HCT116 (cell line): ENCODE measurements around the gene EFCAB5. TPM values are rescaled to one million over a fixed set of nuclear protein-coding genes. Genes with fewer than 3 reads are reported as not detected.

Experiments used
- ATAC-seq: fragments of 200-7000 bp; cut with Tn5 transposase; 2 replicates; pipeline ENCODE4 v1.9.1; 2020; ENCODE audit warnings: mild to moderate bottlenecking, moderate library complexity
- BruUV-seq: library from RNA; stranded (reverse); fragments of 400-500 nt; replicated peaks from 2 replicates; lab custom pipeline; 2021; lab: Mats Ljungman, UMichigan
- CTCF ChIA-PET: fragments of 300-600 bp; sonication (Branson Sonifier 250); formaldehyde crosslinking; loops from one replicate; lab custom pipeline; 2021; ENCODE audit warnings: antibody characterized with exemption; lab: Charles Lee
- POLR2A ChIA-PET: fragments of 300-600, 350-600 bp; sonication (Branson Sonifier 250); formaldehyde crosslinking; loops from one replicate; lab custom pipeline; 2021; ENCODE audit warnings: antibody characterized with exemption; lab: Charles Lee
- RAD21 ChIA-PET, 2 experiments: fragments of 300-600 bp; sonication (Branson Sonifier 250); formaldehyde crosslinking; loops; one replicate each; lab custom pipeline; 2023; ENCODE audit warnings: low total read pairs in 2 of 2; ENCODE audit not compliant: uncharacterized antibody in 2 of 2, unreplicated experiment in 2 of 2, low non-redundant PET in 1 of 2; lab: Charles Lee
- DNase-seq: peaks from one replicate; pipeline ENCODE4 v3.0.0-alpha.2; 2010; ENCODE audit warnings: low read depth, low spot score
- H2AFZ ChIP-seq: fragments of 200-600 bp; shearing (Covaris generic), sonication (generic); 2 replicates; pipeline ENCODE4 v1.6.1; 2017; ENCODE audit warnings: low read depth, mixed run types, mixed read lengths, antibody characterized with exemption, low read length; ENCODE audit not compliant: poor library complexity, severe bottlenecking
- H3K27ac ChIP-seq: 2 replicates; pipeline ENCODE4 v1.5.1; 2012; ENCODE audit warnings: low read depth, low read length
- H3K27me3 ChIP-seq: fragments of 200-600 bp; sonication (generic); 2 replicates; pipeline ENCODE4 v1.6.1; 2016; ENCODE audit warnings: mixed run types, low read length, mixed read lengths; ENCODE audit not compliant: insufficient read depth
- H3K36me3 ChIP-seq, 2 experiments: fragments of 200-500 bp in 1 of 2; fragments of 200-600 bp in 1 of 2; sonication (Bioruptor generic) in 1 of 2; sonication (generic) in 1 of 2; 2 replicates each; pipeline versions ENCODE4 v1.5.1 to v1.6.1; 2014 to 2016; ENCODE audit warnings: low read length in 2 of 2, inconsistent platforms in 1 of 2, mixed read lengths in 1 of 2, mixed run types in 1 of 2; ENCODE audit not compliant: insufficient read depth in 2 of 2, control insufficient read depth in 1 of 2
- H3K4me1 ChIP-seq, 2 experiments: fragments of 200-600 bp in 1 of 2; sonication (generic) in 1 of 2; 2 replicates each; pipeline versions ENCODE4 v1.5.1 to v1.6.1; 2012 to 2017; ENCODE audit warnings: low read length in 2 of 2, inconsistent platforms in 1 of 2, mild to moderate bottlenecking in 1 of 2, mixed read lengths in 1 of 2, mixed run types in 1 of 2, moderate library complexity in 1 of 2; ENCODE audit not compliant: insufficient read depth in 2 of 2, control insufficient read depth in 1 of 2
- H3K4me2 ChIP-seq: fragments of 200-600 bp; sonication (generic); 2 replicates; pipeline ENCODE4 v1.6.1; 2017; ENCODE audit warnings: mixed run types, low read length, mixed read lengths
- H3K4me3 ChIP-seq, 2 experiments: fragments of 200-600 bp in 1 of 2; sonication (generic) in 1 of 2; replicated peaks in 1 of 2; 2 replicates each; pipeline ENCODE4 v1.5.1; 2011 to 2016; ENCODE audit warnings: low read length in 2 of 2, control low read depth in 1 of 2, low read depth in 1 of 2, mild to moderate bottlenecking in 1 of 2, mixed read lengths in 1 of 2, mixed run types in 1 of 2
- H3K79me2 ChIP-seq: fragments of 200-600 bp; sonication (generic); 2 replicates; pipeline ENCODE4 v1.6.1; 2017; ENCODE audit warnings: mild to moderate bottlenecking, mixed run types, low read length, moderate library complexity, mixed read lengths; ENCODE audit not compliant: insufficient read depth
- H3K9ac ChIP-seq: fragments of 200-600 bp; sonication (generic); 2 replicates; pipeline ENCODE4 v1.6.1; 2016; ENCODE audit warnings: low read length, mixed read lengths
- H3K9me2 ChIP-seq: fragments of 200-600 bp; sonication (generic), shearing (Covaris generic); 2 replicates; pipeline ENCODE4 v1.6.1; 2017; ENCODE audit warnings: mixed run types, mild to moderate bottlenecking, moderate library complexity; ENCODE audit not compliant: insufficient read depth
- H3K9me3 ChIP-seq, 2 experiments: fragments of 200-500 bp in 1 of 2; fragments of 200-600 bp in 1 of 2; sonication (Bioruptor generic) in 1 of 2; sonication (generic) in 1 of 2; 2 replicates each; pipeline ENCODE4 v1.6.1; 2014 to 2017; ENCODE audit warnings: low read length in 2 of 2, mixed read lengths in 2 of 2, inconsistent platforms in 1 of 2, low read depth in 1 of 2, mild to moderate bottlenecking in 1 of 2, mixed run types in 1 of 2, moderate library complexity in 1 of 2; ENCODE audit not compliant: control insufficient read depth in 1 of 2, insufficient read depth in 1 of 2
- H4K20me1 ChIP-seq: fragments of 200-600 bp; sonication (generic), shearing (Covaris generic); 2 replicates; pipeline ENCODE4 v1.6.1; 2017; ENCODE audit warnings: mixed run types, mild to moderate bottlenecking, moderate library complexity; ENCODE audit not compliant: insufficient read depth
- CBX3 ChIP-seq: IDR thresholded peaks from 2 replicates; pipeline ENCODE4 v1.6.1; 2012; ENCODE audit warnings: low read depth
- CEBPB ChIP-seq: IDR thresholded peaks from 2 replicates; pipeline ENCODE4 v1.6.1; 2012; ENCODE audit warnings: low read depth
- EGR1 ChIP-seq: IDR thresholded peaks from 2 replicates; pipeline ENCODE4 v1.6.1; 2012; ENCODE audit warnings: low read depth
- EZH2 ChIP-seq: fragments of 200-600 bp; sonication (generic); IDR thresholded peaks from 2 replicates; pipeline ENCODE4 v1.6.1; 2017; ENCODE audit warnings: antibody characterized with exemption, mixed run types
- EZH2phosphoT487 ChIP-seq: fragments of 200-600 bp; IDR thresholded peaks from 2 replicates; pipeline ENCODE4 v1.6.1; 2018; ENCODE audit warnings: antibody characterized with exemption, borderline replicate concordance
- JUND ChIP-seq: IDR thresholded peaks from 2 replicates; pipeline ENCODE4 v1.6.1; 2012
- RAD21 ChIP-seq: IDR thresholded peaks from 2 replicates; pipeline ENCODE4 v1.6.1; 2012; ENCODE audit warnings: low read depth, mild to moderate bottlenecking
- SP1 ChIP-seq: IDR thresholded peaks from 2 replicates; pipeline ENCODE4 v1.6.1; 2012; ENCODE audit warnings: low read depth
- SRF ChIP-seq: IDR thresholded peaks from 2 replicates; pipeline ENCODE4 v1.6.1; 2012; ENCODE audit warnings: low read depth
- TCF7L2 ChIP-seq: IDR thresholded peaks from 2 replicates; pipeline ENCODE4 v1.7.0; 2011; ENCODE audit warnings: borderline replicate concordance, inconsistent platforms; ENCODE audit not compliant: insufficient read depth, insufficient read length; ENCODE audit errors: extremely low read depth
- YY1 ChIP-seq: IDR thresholded peaks from 2 replicates; pipeline ENCODE4 v1.6.1; 2011; ENCODE audit warnings: low read length, low read depth, moderate library complexity, mild to moderate bottlenecking; ENCODE audit not compliant: insufficient replicate concordance; ENCODE audit errors: extremely low read depth
- ZFX ChIP-seq: fragments of 450-650 bp; IDR thresholded peaks from 2 replicates; pipeline ENCODE4 v1.6.1; 2017
- ZNF274 ChIP-seq: fragments of 200-500 bp; sonication (Bioruptor generic); IDR thresholded peaks from 2 replicates; pipeline ENCODE4 v1.6.1; 2014; ENCODE audit warnings: mild to moderate bottlenecking, low read depth, low read length, inconsistent platforms
- intact Hi-C: fragments of 100-400 bp; cut with micrococcal nuclease; formaldehyde crosslinking; loops from 2 replicates; pipeline ENCODE4 v1.10.0; 2022
- total RNA-seq: library from RNA; stranded (reverse); gene quantifications from one replicate; pipeline ENCODE4 v1.2.1, GENCODE V29; 2021; ENCODE audit not compliant: unreplicated experiment
- TF ChIP-seq, protein P1 (sequence below): IDR thresholded peaks from 2 replicates; pipeline ENCODE4 v1.6.1; 2011; ENCODE audit warnings: mild to moderate bottlenecking, low read length, moderate library complexity; ENCODE audit not compliant: insufficient replicate concordance; ENCODE audit errors: extremely low read depth
- TF ChIP-seq, protein P2 (sequence below): IDR thresholded peaks from 2 replicates; pipeline ENCODE4 v1.6.1; 2012

EFCAB5 gene
- total RNA-seq, 1 experiment from 2014 or later, result 0.17 TPM

DNA sequence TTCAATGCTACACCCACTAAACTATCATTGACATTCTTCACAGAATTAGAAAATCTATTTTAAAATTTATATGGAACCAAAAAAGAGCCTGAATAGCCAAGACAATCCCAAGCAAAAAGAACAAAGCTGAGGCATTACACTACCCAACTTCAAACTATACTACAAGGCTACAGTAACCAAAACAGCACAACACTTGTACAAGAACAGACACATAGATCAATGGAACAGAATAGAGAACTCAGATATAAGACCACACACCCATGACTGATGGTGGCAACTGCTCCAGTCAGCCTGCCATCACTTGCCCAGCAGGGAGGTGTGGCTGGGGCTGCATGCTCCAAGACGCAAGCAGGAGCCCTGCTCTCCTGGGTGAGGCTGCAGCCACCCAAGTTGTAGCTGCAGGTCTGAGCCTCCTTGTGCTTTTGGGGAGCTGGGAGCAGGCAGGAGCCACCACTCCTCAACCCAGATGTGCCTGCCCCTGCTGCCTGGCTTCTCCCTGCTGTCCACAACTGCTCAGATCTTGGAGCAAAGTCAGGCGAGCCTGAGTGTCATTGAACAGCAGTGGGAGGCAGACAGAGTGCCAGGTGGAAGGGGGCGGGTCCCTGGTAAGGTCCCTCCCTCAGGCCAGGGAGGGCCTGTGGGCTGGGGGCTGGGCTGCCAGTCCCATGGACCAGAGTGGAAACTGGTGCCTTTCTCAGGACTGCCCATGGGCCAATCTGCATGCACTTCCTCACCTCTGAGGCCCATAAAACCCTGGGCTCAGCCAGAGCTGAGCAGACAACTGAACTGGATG lies 36.2 kb upstream of the EFCAB5 start:
- Histone ChIP-seq H4K20me1 (no peaks in the 10 kb centered on the region), H3K4me3 (no peak overlapping the region), H3K36me3 (no peaks in the 10 kb centered on the region), H3K9ac (no peak overlapping the region), H2AFZ (no peak overlapping the region), H3K4me1 (no peaks in the 10 kb centered on the region), H3K27me3 (no peaks in the 10 kb centered on the region), H3K27ac (no peak overlapping the region), H3K9me2 (no peaks in the 10 kb centered on the region), H3K79me2 (peaks cover 17% of the 10 kb centered on the region), H3K9me3 (peaks cover 10 to 12% of the 10 kb centered on the region in 2 experiments; a peak in 3 of 4 replicates), H3K4me2 (no peak overlapping the region)
- CTCF ChIA-PET, result no interaction called here
- ATAC-seq (no peak), DNase-seq (no peak)
- intact Hi-C loops, result no loop called here
- POLR2A ChIA-PET, result no interaction called here
- BruUV-seq, result no TSS peak
- TF ChIP-seq EGR1 (no peak), EZH2phosphoT487 (no peak), RAD21 (no peak), CBX3 (no peak), ZNF274 (no peak), CEBPB (no peak), SP1 (no peak), ZFX (no peak), JUND (no peak), YY1 (no peak), SRF (no peak), TCF7L2 (no peak), EZH2 (no peak)
- TF ChIP-seq, protein P1, sequence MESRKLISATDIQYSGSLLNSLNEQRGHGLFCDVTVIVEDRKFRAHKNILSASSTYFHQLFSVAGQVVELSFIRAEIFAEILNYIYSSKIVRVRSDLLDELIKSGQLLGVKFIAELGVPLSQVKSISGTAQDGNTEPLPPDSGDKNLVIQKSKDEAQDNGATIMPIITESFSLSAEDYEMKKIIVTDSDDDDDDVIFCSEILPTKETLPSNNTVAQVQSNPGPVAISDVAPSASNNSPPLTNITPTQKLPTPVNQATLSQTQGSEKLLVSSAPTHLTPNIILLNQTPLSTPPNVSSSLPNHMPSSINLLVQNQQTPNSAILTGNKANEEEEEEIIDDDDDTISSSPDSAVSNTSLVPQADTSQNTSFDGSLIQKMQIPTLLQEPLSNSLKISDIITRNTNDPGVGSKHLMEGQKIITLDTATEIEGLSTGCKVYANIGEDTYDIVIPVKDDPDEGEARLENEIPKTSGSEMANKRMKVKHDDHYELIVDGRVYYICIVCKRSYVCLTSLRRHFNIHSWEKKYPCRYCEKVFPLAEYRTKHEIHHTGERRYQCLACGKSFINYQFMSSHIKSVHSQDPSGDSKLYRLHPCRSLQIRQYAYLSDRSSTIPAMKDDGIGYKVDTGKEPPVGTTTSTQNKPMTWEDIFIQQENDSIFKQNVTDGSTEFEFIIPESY, result no peak
- TF ChIP-seq, protein P2, sequence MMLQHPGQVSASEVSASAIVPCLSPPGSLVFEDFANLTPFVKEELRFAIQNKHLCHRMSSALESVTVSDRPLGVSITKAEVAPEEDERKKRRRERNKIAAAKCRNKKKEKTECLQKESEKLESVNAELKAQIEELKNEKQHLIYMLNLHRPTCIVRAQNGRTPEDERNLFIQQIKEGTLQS, result no peak
- RAD21 ChIA-PET, result no interaction called here
